ENCODE results near the gene SLX9. TPM values are rescaled to one million over a fixed set of nuclear protein-coding genes. Genes with fewer than 3 reads are reported as not detected.

Gene SLX9
- total RNA-seq, 4 donors from 2014 or later = 11.9 to 26.2 (median 16.1) TPM

DNA sequence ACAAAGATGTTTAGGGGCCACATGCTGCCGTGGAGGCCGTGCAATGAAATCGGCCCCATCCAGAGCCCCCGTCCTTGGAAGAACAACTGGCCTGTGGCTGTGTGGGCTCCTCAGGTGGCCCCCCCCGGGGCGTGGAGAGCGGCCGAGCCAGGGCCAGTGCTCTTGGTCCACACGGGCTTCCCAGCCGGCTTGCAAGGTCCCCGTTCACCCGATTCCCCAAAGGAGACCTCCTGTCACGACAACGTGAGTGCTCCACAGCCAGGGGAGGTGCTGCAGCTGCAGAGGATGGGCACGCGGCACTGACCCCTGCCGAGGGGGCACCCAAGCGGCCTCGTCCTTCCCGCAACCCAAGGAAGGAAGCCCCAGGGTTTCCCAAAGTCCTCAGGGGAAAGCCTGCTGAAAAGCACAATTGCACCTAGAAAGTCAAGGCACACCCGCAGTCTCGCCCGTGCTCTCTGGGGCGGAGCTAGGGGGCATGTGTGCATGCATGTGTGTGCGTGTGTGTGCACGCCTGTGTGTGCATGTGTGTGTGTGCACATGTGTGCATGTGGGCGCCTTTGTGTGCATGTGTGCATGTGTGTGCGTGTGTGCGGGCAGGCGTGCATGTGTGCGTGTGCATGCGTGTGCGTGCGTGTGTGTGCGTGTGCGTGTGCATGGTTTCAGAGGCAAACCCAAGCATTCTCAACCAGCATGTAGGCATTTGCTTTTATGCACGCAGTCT is 48.2 kb downstream of the SLX9 start:
- ATAC-seq (ENCODE audit: low FRiP score) (no peak), DNase-seq (ENCODE audit: low spot score) (no peak)
- TF ChIP-seq, protein P1, sequence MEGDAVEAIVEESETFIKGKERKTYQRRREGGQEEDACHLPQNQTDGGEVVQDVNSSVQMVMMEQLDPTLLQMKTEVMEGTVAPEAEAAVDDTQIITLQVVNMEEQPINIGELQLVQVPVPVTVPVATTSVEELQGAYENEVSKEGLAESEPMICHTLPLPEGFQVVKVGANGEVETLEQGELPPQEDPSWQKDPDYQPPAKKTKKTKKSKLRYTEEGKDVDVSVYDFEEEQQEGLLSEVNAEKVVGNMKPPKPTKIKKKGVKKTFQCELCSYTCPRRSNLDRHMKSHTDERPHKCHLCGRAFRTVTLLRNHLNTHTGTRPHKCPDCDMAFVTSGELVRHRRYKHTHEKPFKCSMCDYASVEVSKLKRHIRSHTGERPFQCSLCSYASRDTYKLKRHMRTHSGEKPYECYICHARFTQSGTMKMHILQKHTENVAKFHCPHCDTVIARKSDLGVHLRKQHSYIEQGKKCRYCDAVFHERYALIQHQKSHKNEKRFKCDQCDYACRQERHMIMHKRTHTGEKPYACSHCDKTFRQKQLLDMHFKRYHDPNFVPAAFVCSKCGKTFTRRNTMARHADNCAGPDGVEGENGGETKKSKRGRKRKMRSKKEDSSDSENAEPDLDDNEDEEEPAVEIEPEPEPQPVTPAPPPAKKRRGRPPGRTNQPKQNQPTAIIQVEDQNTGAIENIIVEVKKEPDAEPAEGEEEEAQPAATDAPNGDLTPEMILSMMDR (IDR thresholded peaks at IDR 0.05) = no peak

DNA sequence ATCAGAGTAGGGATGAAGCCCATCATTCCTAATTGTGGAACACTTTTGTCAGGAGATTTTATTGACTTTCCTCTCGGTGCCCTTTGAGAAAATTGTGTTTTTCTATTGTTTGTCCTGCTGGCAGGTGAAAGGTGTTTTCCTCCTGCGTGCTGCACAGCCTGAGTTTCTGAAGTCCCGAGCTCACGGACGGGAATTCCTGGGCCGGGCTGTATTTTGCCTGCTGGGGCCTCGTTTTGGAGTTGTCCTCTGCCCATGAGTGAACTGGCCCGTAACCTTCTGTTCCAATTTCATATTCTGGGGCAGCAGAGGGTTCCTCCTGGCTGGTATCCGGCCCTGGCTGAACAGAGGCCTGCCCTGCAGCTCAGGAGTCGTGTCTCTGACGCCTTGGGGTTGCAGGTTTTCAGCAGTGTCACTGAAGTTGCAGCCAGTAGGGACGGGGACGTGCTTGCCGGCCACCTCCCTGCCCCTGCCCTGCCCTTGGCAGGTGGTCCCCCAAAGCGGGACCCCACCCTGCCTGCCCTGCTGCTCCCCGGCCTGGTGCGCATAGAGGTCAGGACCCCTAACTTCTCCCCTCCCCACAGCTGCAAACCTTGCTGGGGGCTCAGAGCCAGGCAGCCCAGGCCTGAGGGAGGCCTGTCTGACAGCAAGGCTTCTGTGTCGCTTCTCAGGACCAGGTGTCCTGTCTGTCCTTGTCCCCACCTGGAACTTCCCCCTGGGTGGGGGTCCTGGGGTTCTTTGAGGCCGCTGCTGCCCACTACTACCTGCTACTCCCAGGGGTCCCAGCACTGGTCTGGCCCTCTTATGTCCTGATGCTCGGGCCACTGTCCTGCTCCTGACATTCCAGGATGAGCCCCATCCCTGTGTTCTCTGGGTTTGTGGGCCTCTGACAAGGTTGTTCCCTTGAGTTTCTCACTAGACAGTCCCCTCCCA is 49.0 kb downstream of the SLX9 start:
- TF ChIP-seq, protein P1 (IDR thresholded peaks at IDR 0.05) = no peak
- no peak for DNase-seq (ENCODE audit: low spot score)
- ATAC-seq (ENCODE audit: low FRiP score) = no peak

DNA sequence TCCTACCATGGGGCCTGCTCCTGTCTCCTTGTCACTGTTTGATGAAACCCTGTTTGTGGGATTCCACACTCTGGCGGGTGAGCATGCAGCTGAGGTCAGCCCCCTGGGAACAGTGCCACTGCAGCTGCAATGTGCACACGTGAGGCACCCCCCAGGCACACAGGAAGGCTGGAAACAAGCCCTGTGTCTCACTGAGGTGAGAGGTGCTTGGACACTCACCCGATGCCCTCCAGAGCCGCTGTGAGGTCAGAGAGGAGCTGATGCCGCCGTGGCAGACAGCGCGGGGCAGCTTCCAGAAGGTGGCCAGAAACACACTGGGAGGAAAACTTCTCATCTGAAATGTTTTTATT is 49.7 kb downstream of the SLX9 start:
- DNase-seq (ENCODE audit: low spot score) (no peak), ATAC-seq (ENCODE audit: low FRiP score) (no peak)
- TF ChIP-seq, protein P1 (IDR thresholded peaks at IDR 0.05) = no peak

GRCh38 chr21:44989943-44990780 is 50.3 kb downstream of the SLX9 start:
- ATAC-seq (ENCODE audit: low FRiP score) (no peak), DNase-seq (ENCODE audit: low spot score) (no peak)
- TF ChIP-seq, protein P1 (IDR thresholded peaks at IDR 0.05) = no peak

DNA sequence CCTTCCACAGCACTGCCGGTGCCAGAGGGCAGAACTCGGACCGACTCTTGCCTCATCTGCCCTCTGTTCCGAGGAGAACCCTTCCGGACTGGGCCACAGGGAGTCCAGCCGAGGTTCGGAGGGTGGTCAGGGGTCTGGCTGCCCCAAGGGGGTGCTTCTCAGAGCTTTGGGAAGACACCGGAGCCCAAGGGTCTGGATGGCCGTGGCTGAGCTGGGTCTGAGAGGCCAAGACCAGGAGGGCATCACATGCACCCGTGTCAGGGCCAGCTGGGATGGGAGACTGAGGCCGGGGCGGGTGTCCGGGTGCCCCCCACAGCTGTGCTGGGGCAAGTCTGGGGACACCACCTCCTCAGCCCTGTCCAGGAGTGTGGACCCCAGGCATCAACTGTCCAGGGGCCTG is 51.1 kb downstream of the SLX9 start:
- DNase-seq (ENCODE audit: low spot score) (no peak), ATAC-seq (ENCODE audit: low FRiP score) (no peak)
- TF ChIP-seq, protein P1 (IDR thresholded peaks at IDR 0.05) = no peak

DNA sequence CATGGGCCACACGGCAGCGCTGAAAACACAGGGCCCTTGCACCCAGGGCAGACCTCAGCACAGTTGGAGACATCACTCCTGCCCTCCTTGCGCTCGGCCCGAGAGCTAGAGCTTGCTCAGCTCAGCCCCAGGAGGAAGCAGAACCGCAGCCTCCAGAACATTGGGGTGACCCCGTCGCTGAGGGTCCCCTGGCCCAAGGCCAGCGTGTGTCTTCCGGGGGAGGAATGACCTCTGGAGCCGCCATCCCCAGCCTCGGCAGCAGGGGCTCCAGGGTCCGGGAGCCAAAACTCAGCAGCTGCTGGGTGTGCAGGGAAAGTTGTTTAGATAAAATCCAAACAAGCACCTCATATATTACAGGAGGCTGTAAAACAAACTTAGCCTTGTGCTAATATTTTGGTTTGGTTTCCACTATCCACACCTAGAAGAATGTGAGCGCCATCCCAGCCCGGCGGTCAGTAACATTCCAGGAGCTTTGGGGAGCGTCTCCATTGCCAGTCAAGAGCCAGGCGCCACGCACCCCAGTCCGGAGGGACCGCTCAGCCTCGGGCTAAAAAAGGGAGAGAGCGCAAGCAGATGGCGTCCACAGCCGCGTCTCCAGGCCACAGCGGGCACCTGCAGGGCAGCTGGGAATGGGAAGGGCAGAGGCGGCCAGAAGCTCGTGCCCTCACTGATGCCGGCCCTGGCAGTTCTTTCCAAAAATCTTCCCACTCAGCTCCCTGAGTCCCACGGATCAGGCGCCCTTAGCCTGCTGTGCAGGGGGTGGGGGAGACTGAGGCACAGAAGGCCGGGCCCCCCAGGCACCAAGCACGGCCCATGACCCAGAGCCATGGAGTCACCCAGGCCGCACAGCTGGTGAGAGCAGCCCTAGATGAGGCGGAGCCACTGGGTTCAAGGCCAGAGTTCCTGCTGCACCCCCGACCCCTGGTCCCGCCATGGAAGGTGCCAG is 52.0 kb downstream of the SLX9 start:
- ATAC-seq (ENCODE audit: low FRiP score) (no peak), DNase-seq (ENCODE audit: low spot score) (no peak)

More for the DNA sequence above, 52.0 kb downstream of the SLX9 start:
- TF ChIP-seq, protein P1 (IDR thresholded peaks at IDR 0.05) = no peak

Measured in omental fat pad (tissue), 4 donors.